SK-N-SH (cell line): ENCODE data around the gene DDX21.
"Not testable (repeated sequence)": the region's sequence is repeated elsewhere in the genome, so short reads cannot be mapped to it uniquely, and the experiment has no call there.

Experiments
- CHD2 ChIP-seq: fragments of 150-350 bp; IDR thresholded peaks from 2 replicates; pipeline ENCODE4 v1.6.1; 2018; ENCODE audit warnings: low read length; ENCODE audit not compliant: partially characterized antibody
- CTCF ChIP-seq: fragments of 200-600 bp; sonication (generic); IDR thresholded peaks from 2 replicates; pipeline ENCODE4 v1.6.1; 2017; ENCODE audit warnings: antibody characterized with exemption, mild to moderate bottlenecking, moderate library complexity
- ELF1 ChIP-seq: IDR thresholded peaks from 2 replicates; pipeline ENCODE4 v1.4.0; 2012
- EZH2phosphoT487 ChIP-seq: fragments of 200-600 bp; sonication (generic); IDR thresholded peaks from 2 replicates; pipeline ENCODE4 v1.6.1; 2017; ENCODE audit warnings: low read depth, mixed run types, mild to moderate bottlenecking, antibody characterized with exemption, moderate library complexity, borderline replicate concordance
- FOSL2 ChIP-seq: IDR thresholded peaks from 2 replicates; pipeline ENCODE4 v1.4.0; 2012; ENCODE audit warnings: low read depth, mild to moderate bottlenecking, moderate library complexity, borderline replicate concordance
- FOXM1 ChIP-seq: IDR thresholded peaks from 2 replicates; pipeline ENCODE4 v1.4.0; 2012; ENCODE audit warnings: low read depth, mild to moderate bottlenecking
- GABPA ChIP-seq: IDR thresholded peaks from 2 replicates; pipeline ENCODE4 v1.4.0; 2012; ENCODE audit warnings: low read depth, mild to moderate bottlenecking
- JUND ChIP-seq: IDR thresholded peaks from 2 replicates; pipeline ENCODE4 v1.4.0; 2012
- NFIC ChIP-seq: IDR thresholded peaks from 2 replicates; pipeline ENCODE4 v1.4.0; 2012; ENCODE audit warnings: borderline replicate concordance
- RAD21 ChIP-seq: IDR thresholded peaks from 2 replicates; pipeline ENCODE4 v1.6.1; 2012; ENCODE audit warnings: mild to moderate bottlenecking, low read length
- REST ChIP-seq: IDR thresholded peaks from 2 replicates; pipeline ENCODE4 v1.6.1; 2012; ENCODE audit warnings: mild to moderate bottlenecking, low read depth, low read length, moderate library complexity
- RFX5 ChIP-seq: IDR thresholded peaks from 2 replicates; pipeline ENCODE4 v1.6.1; 2012; ENCODE audit warnings: mild to moderate bottlenecking, improper control_type of control experiment, low read length
- TEAD4 ChIP-seq: IDR thresholded peaks from 2 replicates; pipeline ENCODE4 v1.4.0; 2012; ENCODE audit warnings: mild to moderate bottlenecking, borderline replicate concordance; ENCODE audit not compliant: insufficient read depth
- YY1 ChIP-seq: IDR thresholded peaks from 2 replicates; pipeline ENCODE4 v1.4.0; 2012; ENCODE audit warnings: low read depth, mild to moderate bottlenecking

GRCh38 chr10:69012778-69013177 is 56.8 kb downstream of the DDX21 start:
- not testable (repeated sequence) for TF ChIP-seq NFIC, TEAD4, FOXM1, CHD2, RAD21, RFX5, GABPA, REST, JUND, EZH2phosphoT487, CTCF, ELF1, YY1, FOSL2
